GM23338 (cell line): ENCODE measurements around the gene MYMX. TPM values are rescaled to one million over a fixed set of nuclear protein-coding genes. Genes with fewer than 3 reads are reported as not detected.
A peak's percentile ranks its signal among the peaks of the same experiment; 100 is the strongest.

Source experiments
- ATAC-seq: fragments of 200-7000 bp; cut with Tn5 transposase; 3 replicates; pipeline ENCODE4 v1.9.1; 2020
- DNase-seq: peaks from one replicate; pipeline ENCODE4 v3.0.0-alpha.2; 2015; ENCODE audit warnings: low spot score
- H2AFZ ChIP-seq: fragments of 200-600 bp; sonication (generic); 2 replicates; pipeline ENCODE4 v1.8.0; 2016; ENCODE audit warnings: antibody characterized with exemption, mild to moderate bottlenecking, moderate library complexity
- H3F3A ChIP-seq: fragments of 200-600 bp; sonication (generic); replicated peaks from 2 replicates; pipeline ENCODE4 v1.8.0; 2017; ENCODE audit warnings: antibody characterized with exemption, mixed run types, low read depth
- H3K27ac ChIP-seq: fragments of 200-600 bp; sonication (generic); 2 replicates; pipeline ENCODE4 v1.6.1; 2016; ENCODE audit warnings: low read depth
- H3K27me3 ChIP-seq: fragments of 200-600 bp; sonication (generic); 2 replicates; pipeline ENCODE4 v1.8.0; 2016; ENCODE audit warnings: mild to moderate bottlenecking, mixed run types, moderate library complexity; ENCODE audit not compliant: insufficient read depth
- H3K36me3 ChIP-seq: fragments of 200-600 bp; sonication (generic); 2 replicates; pipeline ENCODE4 v1.8.0; 2016; ENCODE audit warnings: mild to moderate bottlenecking; ENCODE audit not compliant: insufficient read depth
- H3K4me1 ChIP-seq: fragments of 200-600 bp; sonication (generic); 2 replicates; pipeline ENCODE4 v1.8.0; 2016; ENCODE audit warnings: mild to moderate bottlenecking, moderate library complexity; ENCODE audit not compliant: insufficient read depth
- H3K4me2 ChIP-seq: fragments of 200-600 bp; sonication (generic); 2 replicates; pipeline ENCODE4 v1.7.1; 2017; ENCODE audit warnings: mixed run types
- H3K4me3 ChIP-seq: fragments of 200-600 bp; sonication (generic); 2 replicates; pipeline ENCODE4 v1.6.1; 2016; ENCODE audit warnings: mixed run types
- H3K79me2 ChIP-seq: fragments of 200-600 bp; sonication (generic); replicated peaks from 2 replicates; pipeline ENCODE4 v1.8.0; 2017; ENCODE audit warnings: mild to moderate bottlenecking; ENCODE audit not compliant: insufficient read depth
- H3K9me2 ChIP-seq: fragments of 200-600 bp; sonication (generic); 2 replicates; pipeline ENCODE4 v1.8.0; 2017; ENCODE audit not compliant: insufficient read depth
- H4K20me1 ChIP-seq: fragments of 200-600 bp; sonication (generic); replicated peaks from 2 replicates; pipeline ENCODE4 v1.8.0; 2017; ENCODE audit warnings: mild to moderate bottlenecking; ENCODE audit not compliant: insufficient read depth
- H3K27ac Mint-ChIP-seq: 2 replicates; pipeline ENCODE4 v1.8.0; 2020; ENCODE audit warnings: inconsistent platforms, mild to moderate bottlenecking, moderate library complexity, mixed read lengths
- H3K27me3 Mint-ChIP-seq: 3 replicates; pipeline ENCODE4 v1.8.0; 2022; ENCODE audit warnings: low read depth, mild to moderate bottlenecking, moderate library complexity, mixed read lengths, inconsistent platforms; ENCODE audit not compliant: insufficient read depth, poor library complexity
- H3K36me3 Mint-ChIP-seq: 3 replicates; pipeline ENCODE4 v1.8.0; 2021; ENCODE audit warnings: low read depth, mild to moderate bottlenecking, inconsistent platforms, moderate library complexity, mixed read lengths
- H3K4me1 Mint-ChIP-seq: 3 replicates; pipeline ENCODE4 v1.8.0; 2020; ENCODE audit warnings: mild to moderate bottlenecking, inconsistent platforms, mixed read lengths
- H3K4me3 Mint-ChIP-seq: 3 replicates; pipeline ENCODE4 v1.8.0; 2021; ENCODE audit warnings: moderate library complexity, mild to moderate bottlenecking, inconsistent platforms, mixed read lengths
- H3K9me3 Mint-ChIP-seq: 3 replicates; pipeline ENCODE4 v1.8.0; 2020; ENCODE audit warnings: moderate library complexity, mild to moderate bottlenecking, inconsistent platforms, mixed read lengths
- EZH2phosphoT487 ChIP-seq: fragments of 200-600 bp; sonication (generic); IDR thresholded peaks from one replicate; pipeline ENCODE4 v1.8.1; 2018; ENCODE audit warnings: antibody characterized with exemption; ENCODE audit not compliant: unreplicated experiment
- JUNB ChIP-seq: IDR thresholded peaks from one replicate; pipeline ENCODE4 v1.6.1; 2016; ENCODE audit warnings: antibody characterized with exemption; ENCODE audit not compliant: unreplicated experiment
- STAT1 ChIP-seq: IDR thresholded peaks from one replicate; pipeline ENCODE4 v1.6.1; 2016; ENCODE audit warnings: antibody characterized with exemption; ENCODE audit not compliant: unreplicated experiment
- polyA plus RNA-seq: library from polyadenylated mRNA; unstranded; fragments of >200 nt; fragmentation: Nextera tagmentation; extraction: Ambion mirVana; gene quantifications from 2 replicates; pipeline ENCODE4 v1.2.1, GENCODE V29; 2016
- total RNA-seq: library from RNA; depleted of rRNA; stranded (reverse); fragments of >200 nt; shearing (Covaris generic); gene quantifications from 2 replicates; pipeline ENCODE4 v1.2.3, GENCODE V29; 2014
- TF ChIP-seq, protein P1 (sequence below), 2 experiments: fragments of 200-600 bp in 1 of 2; sonication (generic) in 1 of 2; conservative IDR thresholded peaks; 2 replicates each; pipeline versions ENCODE4 v1.5.1 to v1.6.1; 2016 to 2017; ENCODE audit warnings: antibody characterized with exemption in 2 of 2, low read depth in 2 of 2, mild to moderate bottlenecking in 2 of 2, moderate library complexity in 1 of 2

The MYMX gene
- total and polyA plus RNA-seq, 2 experiments from 2014 or later: 2.8 to 7.1 TPM

DNA sequence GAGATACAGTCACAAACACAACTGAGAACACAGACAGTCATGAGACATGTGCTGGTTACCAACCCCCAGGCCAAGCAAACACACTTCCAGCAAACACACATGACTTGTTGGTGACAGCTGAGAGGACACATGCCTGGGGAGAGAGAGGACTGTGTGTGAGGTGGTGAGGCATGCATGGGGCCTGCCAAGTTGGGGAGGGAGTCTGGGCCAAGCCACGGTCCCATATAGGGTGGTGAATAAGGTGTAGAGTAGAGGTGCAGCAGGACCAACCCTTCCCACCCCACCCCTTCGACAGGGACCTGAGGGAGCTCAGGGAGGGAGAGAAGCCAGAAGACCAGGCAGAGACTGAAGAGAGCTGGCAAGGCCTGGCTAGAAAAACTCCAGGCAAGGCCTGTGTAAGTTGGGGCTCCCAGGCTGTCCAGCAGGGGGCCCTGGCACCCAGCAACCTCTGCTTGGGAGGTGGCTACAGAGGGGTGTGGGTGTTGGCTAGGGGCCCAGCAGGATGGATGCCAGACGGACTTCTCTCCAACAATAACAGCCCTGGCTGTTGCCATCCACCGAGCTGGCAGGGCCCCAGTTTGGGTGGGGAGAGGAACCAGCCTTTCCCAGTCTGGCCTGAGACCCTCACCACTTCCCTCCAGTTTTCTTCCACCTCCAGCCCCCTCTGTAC lies 4.7 kb downstream of the MYMX start:
- ATAC-seq: peak; percentile 2
- TF ChIP-seq, protein P1, sequence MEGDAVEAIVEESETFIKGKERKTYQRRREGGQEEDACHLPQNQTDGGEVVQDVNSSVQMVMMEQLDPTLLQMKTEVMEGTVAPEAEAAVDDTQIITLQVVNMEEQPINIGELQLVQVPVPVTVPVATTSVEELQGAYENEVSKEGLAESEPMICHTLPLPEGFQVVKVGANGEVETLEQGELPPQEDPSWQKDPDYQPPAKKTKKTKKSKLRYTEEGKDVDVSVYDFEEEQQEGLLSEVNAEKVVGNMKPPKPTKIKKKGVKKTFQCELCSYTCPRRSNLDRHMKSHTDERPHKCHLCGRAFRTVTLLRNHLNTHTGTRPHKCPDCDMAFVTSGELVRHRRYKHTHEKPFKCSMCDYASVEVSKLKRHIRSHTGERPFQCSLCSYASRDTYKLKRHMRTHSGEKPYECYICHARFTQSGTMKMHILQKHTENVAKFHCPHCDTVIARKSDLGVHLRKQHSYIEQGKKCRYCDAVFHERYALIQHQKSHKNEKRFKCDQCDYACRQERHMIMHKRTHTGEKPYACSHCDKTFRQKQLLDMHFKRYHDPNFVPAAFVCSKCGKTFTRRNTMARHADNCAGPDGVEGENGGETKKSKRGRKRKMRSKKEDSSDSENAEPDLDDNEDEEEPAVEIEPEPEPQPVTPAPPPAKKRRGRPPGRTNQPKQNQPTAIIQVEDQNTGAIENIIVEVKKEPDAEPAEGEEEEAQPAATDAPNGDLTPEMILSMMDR (conservative IDR thresholded peaks at IDR 0.05; ENCODE audit: low read depth in 2 of 2): peak; percentile 62 to 77
- no peak for TF ChIP-seq JUNB
- Histone ChIP-seq H3F3A (peaks cover 45% of the 10 kb centered on the region), H3K4me3 (no peak overlapping the region), H3K9me2 (no peaks in the 10 kb centered on the region), H3K27me3 (no peaks in the 10 kb centered on the region), H3K27ac (no peak overlapping the region), H3K36me3 (no peaks in the 10 kb centered on the region), H2AFZ (no peak overlapping the region), H3K79me2 (peaks cover 29% of the 10 kb centered on the region), H3K4me1 (peaks cover 65% of the 10 kb centered on the region), H3K4me2 (peak overlapping the region; percentile 66; the same call in 1 of the 2 replicates), H4K20me1 (peaks cover 23% of the 10 kb centered on the region)
- Mint-ChIP-seq H3K36me3 (peaks cover 13% of the 10 kb centered on the region; the same call in 2 of the 3 replicates), H3K4me3 (0 out of 3 replicates have a peak overlapping the region, but pooled peaks have one; percentile 1), H3K27ac (peak overlapping the region; percentile 74), H3K9me3 (no peaks in the 10 kb centered on the region), H3K4me1 (peaks cover 72% of the 10 kb centered on the region), H3K27me3 (peaks cover 35% of the 10 kb centered on the region)
- peak; percentile 81 for DNase-seq

- Histone ChIP-seq H3K36me3 (no peaks in the 10 kb centered on the region), H3K9me2 (no peaks in the 10 kb centered on the region), H3K4me2 (peak overlapping the region; percentile 98), H3K79me2 (peaks cover 35% of the 10 kb centered on the region), H4K20me1 (peaks cover 28% of the 10 kb centered on the region), H3K4me1 (peaks cover 65% of the 10 kb centered on the region), H2AFZ (no peak overlapping the region), H3K4me3 (no peak overlapping the region), H3F3A (peaks cover 45% of the 10 kb centered on the region), H3K27me3 (no peaks in the 10 kb centered on the region), H3K27ac (no peak overlapping the region)
- Mint-ChIP-seq H3K9me3 (no peaks in the 10 kb centered on the region), H3K4me3 (0 out of 3 replicates have a peak overlapping the region, but pooled peaks have one; percentile 94), H3K27ac (peak overlapping the region; percentile 74), H3K36me3 (peaks cover 13% of the 10 kb centered on the region; the same call in 2 of the 3 replicates), H3K27me3 (peaks cover 34% of the 10 kb centered on the region), H3K4me1 (peaks cover 72% of the 10 kb centered on the region)
- no peak for ATAC-seq
- TF ChIP-seq, protein P1 (conservative IDR thresholded peaks at IDR 0.05; ENCODE audit: low read depth in 2 of 2): no peak
- no peak for TF ChIP-seq EZH2phosphoT487
- TF ChIP-seq STAT1: no peak
- DNase-seq: no peak
These were observed 5.2 kb downstream of the MYMX start for GRCh38 chr6:44221961-44222335.
